DMS153 treated with DMSO at 0.1 percent for 48 hours (cell line): Measurements from ENCODE around the gene TMEM144.
"Not testable (repeated sequence)": the region's sequence is repeated elsewhere in the genome, so short reads cannot be mapped to it uniquely, and the experiment has no call there.

Source experiments
- DNase-seq: peaks from one replicate; lab custom pipeline; 2025; ENCODE audit not compliant: unreplicated experiment; lab: John Stamatoyannopoulos, UW

TMEM144 gene

GRCh38 chr4:158190718-158191117, 19.6 kb upstream of the TMEM144 start:
- DNase-seq = no peak

- no peak for DNase-seq
These were observed 17.7 kb upstream of the TMEM144 start for GRCh38 chr4:158192439-158193158.

- DNase-seq = no peak
These were observed 17.0 kb upstream of the TMEM144 start for GRCh38 chr4:158193171-158193749.

GRCh38 chr4:158195297-158195696, 15.0 kb upstream of the TMEM144 start:
- DNase-seq = no peak

GRCh38 chr4:158197194-158197776, 13.0 kb upstream of the TMEM144 start:
- DNase-seq = no peak

GRCh38 chr4:158200214-158200613, 10.1 kb upstream of the TMEM144 start:
- DNase-seq = no peak

GRCh38 chr4:158201322-158201721, 9.0 kb upstream of the TMEM144 start:
- DNase-seq = no peak

- no peak for DNase-seq
These were observed 8.4 kb upstream of the TMEM144 start for GRCh38 chr4:158201876-158202275.

GRCh38 chr4:158202481-158202880, 7.8 kb upstream of the TMEM144 start:
- DNase-seq = no peak

GRCh38 chr4:158203436-158203835, 6.8 kb upstream of the TMEM144 start:
- no peak for DNase-seq

- DNase-seq = no peak
These were observed 6.4 kb upstream of the TMEM144 start for GRCh38 chr4:158203929-158204328.

- no peak for DNase-seq
These were observed 1.2 kb upstream of the TMEM144 start for GRCh38 chr4:158208963-158209640.

- peak; percentile 2 for DNase-seq
These were observed 936 bp downstream of the TMEM144 start for GRCh38 chr4:158211222-158211621.

GRCh38 chr4:158213466-158213865, 3.2 kb downstream of the TMEM144 start:
- DNase-seq = no peak

GRCh38 chr4:158214856-158215255, 4.6 kb downstream of the TMEM144 start:
- DNase-seq = no peak

GRCh38 chr4:158217763-158218162, 7.5 kb downstream of the TMEM144 start:
- no peak for DNase-seq

GRCh38 chr4:158219623-158220022, 9.3 kb downstream of the TMEM144 start:
- no peak for DNase-seq

- not testable (repeated sequence) for DNase-seq
These were observed 14.0 kb downstream of the TMEM144 start for GRCh38 chr4:158224318-158224717.

- DNase-seq = not testable (repeated sequence)
These were observed 14.7 kb downstream of the TMEM144 start for GRCh38 chr4:158224999-158225398.

GRCh38 chr4:158227880-158228279, 17.6 kb downstream of the TMEM144 start:
- not testable (repeated sequence) for DNase-seq

- DNase-seq = not testable (repeated sequence)
These were observed 18.1 kb downstream of the TMEM144 start for GRCh38 chr4:158228399-158228798.

- no peak for DNase-seq
These were observed 19.5 kb downstream of the TMEM144 start for GRCh38 chr4:158229768-158230167.
